HCEC 1CT (cell line): ENCODE data around the gene HOXD8.

Source experiments
- DNase-seq: peaks from one replicate; pipeline ENCODE4 v3.0.0-alpha.2; 2017

Gene HOXD8

GRCh38 chr2:176091329-176092258 lies 37.9 kb upstream of the HOXD8 start:
- DNase-seq, result no peak

GRCh38 chr2:176092270-176093144 lies 37.0 kb upstream of the HOXD8 start, which contains the start of gene HOXD13:
HOXD13 (plus strand) TSS chr2:176092721; CDS start chr2:176092891, 170 bp downstream.
- no peak for DNase-seq

GRCh38 chr2:176093145-176093897 lies 36.2 kb upstream of the HOXD8 start:
- DNase-seq, result no peak

GRCh38 chr2:176093898-176094249 lies 35.6 kb upstream of the HOXD8 start:
- DNase-seq, result no peak

- no peak for DNase-seq
Measured at GRCh38 chr2:176094349-176094748, 35.2 kb upstream of the HOXD8 start.

GRCh38 chr2:176095421-176095820 lies 34.1 kb upstream of the HOXD8 start:
- no peak for DNase-seq

- peak; percentile 28 for DNase-seq
Measured at GRCh38 chr2:176096243-176096985, 33.1 kb upstream of the HOXD8 start.

GRCh38 chr2:176096986-176097819 lies 32.3 kb upstream of the HOXD8 start:
- peak; percentile 83 for DNase-seq

GRCh38 chr2:176097820-176098365 lies 31.6 kb upstream of the HOXD8 start:
- no peak for DNase-seq

GRCh38 chr2:176098366-176099158 lies 30.9 kb upstream of the HOXD8 start:
- no peak for DNase-seq

GRCh38 chr2:176099159-176099727 lies 30.3 kb upstream of the HOXD8 start:
- DNase-seq, result no peak

- DNase-seq, result no peak
Measured at GRCh38 chr2:176099728-176100546, 29.6 kb upstream of the HOXD8 start, which contains the start of gene HOXD12. HOXD12 (plus strand) TSS chr2:176099795; CDS start chr2:176099802, 7 bp downstream.

GRCh38 chr2:176100547-176101140 lies 28.9 kb upstream of the HOXD8 start:
- no peak for DNase-seq

- DNase-seq, result no peak
Measured at GRCh38 chr2:176101216-176101830, 28.2 kb upstream of the HOXD8 start.

- DNase-seq, result no peak
Measured at GRCh38 chr2:176101842-176102241, 27.7 kb upstream of the HOXD8 start.

GRCh38 chr2:176102309-176102866 lies 27.1 kb upstream of the HOXD8 start:
- no peak for DNase-seq

- no peak for DNase-seq
Measured at GRCh38 chr2:176103194-176103593, 26.3 kb upstream of the HOXD8 start.
